Measurements from ENCODE around the gene ZBTB16. TPM values are rescaled to one million over a fixed set of nuclear protein-coding genes. Genes with fewer than 3 reads are reported as not detected.
A peak's percentile ranks its signal among the peaks of the same experiment; 100 is the strongest.

ZBTB16 gene
- total RNA-seq, 4 donors from 2014 or later = 25.5 to 302 (median 151) TPM

- Histone ChIP-seq H3K4me1 (peaks cover 4 to 26% of the 10 kb centered on the region in 2 donors), H3K4me3 (no peak overlapping the region), H3K36me3 (no peaks in the 10 kb centered on the region), H3K27me3 (no peaks in the 10 kb centered on the region), H3K9me3 (no peaks in the 10 kb centered on the region), H3K27ac (peak overlapping the region; percentile 13 to 15)
- no peak for DNase-seq
- intact Hi-C loops (cut with DNase I; ENCODE audit: low total_unique reads) = no loop called here
- TF ChIP-seq CTCF (IDR thresholded peaks at IDR 0.05) = no peak
- TF ChIP-seq POLR2A (IDR thresholded peaks at IDR 0.05) = no peak
These were observed 33.0 kb downstream of the ZBTB16 start for GRCh38 chr11:114092478-114092877.

- H3K4me1 ChIP-seq = peaks cover 4 to 26% of the 10 kb centered on the region in 2 donors
- no peak overlapping the region for H3K4me3 ChIP-seq
- peak overlapping the region in 1 of 2 donors; percentile 11 for H3K27ac ChIP-seq
- no peaks in the 10 kb centered on the region for H3K27me3 ChIP-seq
- DNase-seq = no peak
- H3K9me3 ChIP-seq = no peaks in the 10 kb centered on the region
- H3K36me3 ChIP-seq = no peaks in the 10 kb centered on the region
- TF ChIP-seq CTCF (IDR thresholded peaks at IDR 0.05) = no peak
- TF ChIP-seq POLR2A (IDR thresholded peaks at IDR 0.05) = no peak
- intact Hi-C loops (cut with DNase I; ENCODE audit: low total_unique reads) = no loop called here
These were observed 33.4 kb downstream of the ZBTB16 start for GRCh38 chr11:114092953-114093352.

GRCh38 chr11:114094516-114094915, 35.0 kb downstream of the ZBTB16 start:
- peaks cover 4 to 16% of the 10 kb centered on the region in 2 donors for H3K4me1 ChIP-seq

GRCh38 chr11:114095899-114096298, 36.4 kb downstream of the ZBTB16 start:
- no peaks in the 10 kb centered on the region for H3K27me3 ChIP-seq
- no peak for TF ChIP-seq POLR2A (IDR thresholded peaks at IDR 0.05)
- TF ChIP-seq CTCF (IDR thresholded peaks at IDR 0.05) = no peak
- no peak overlapping the region for H3K4me3 ChIP-seq
- intact Hi-C loops (cut with DNase I; ENCODE audit: low total_unique reads) = no loop called here
- peaks cover 4 to 10% of the 10 kb centered on the region in 2 donors for H3K4me1 ChIP-seq
- no peak overlapping the region for H3K27ac ChIP-seq
- DNase-seq = no peak
- H3K36me3 ChIP-seq = no peaks in the 10 kb centered on the region
- no peaks in the 10 kb centered on the region for H3K9me3 ChIP-seq

More at GRCh38 chr11:114094516-114094915, 35.0 kb downstream of the ZBTB16 start:
- no peak for TF ChIP-seq POLR2A (IDR thresholded peaks at IDR 0.05)
- TF ChIP-seq CTCF (IDR thresholded peaks at IDR 0.05) = no peak
- Histone ChIP-seq H3K36me3 (no peaks in the 10 kb centered on the region), H3K4me3 (no peak overlapping the region), H3K27me3 (no peaks in the 10 kb centered on the region), H3K27ac (no peak overlapping the region), H3K9me3 (no peaks in the 10 kb centered on the region)
- DNase-seq = no peak
- intact Hi-C loops (cut with DNase I; ENCODE audit: low total_unique reads) = no loop called here

GRCh38 chr11:114097832-114098231, 38.3 kb downstream of the ZBTB16 start:
- Histone ChIP-seq H3K27ac (no peak overlapping the region), H3K4me3 (no peak overlapping the region), H3K9me3 (no peaks in the 10 kb centered on the region), H3K36me3 (no peaks in the 10 kb centered on the region), H3K27me3 (no peaks in the 10 kb centered on the region), H3K4me1 (peaks cover 0 to 18% of the 10 kb centered on the region in 2 donors)
- no peak for TF ChIP-seq POLR2A (IDR thresholded peaks at IDR 0.05)
- no peak for TF ChIP-seq CTCF (IDR thresholded peaks at IDR 0.05)
- intact Hi-C loops (cut with DNase I; ENCODE audit: low total_unique reads) = no loop called here
- DNase-seq = no peak

Measured in uterus (tissue), 4 donors.